Peyer's patch (tissue), 4 donors: ENCODE data around the gene SLCO3A1.

Experiments
- POLR2A ChIP-seq, 2 donors: fragments of 450-650 bp; IDR thresholded peaks; one replicate each; pipeline ENCODE4 v1.5.1; 2017; ENCODE audit warnings: antibody characterized with exemption in 2 of 2, mild to moderate bottlenecking in 2 of 2, moderate library complexity in 2 of 2
- TF ChIP-seq, protein P1 (sequence below), 6 experiments: fragments of 450-650 bp in 4 of 6; fragments of 200-600 bp in 2 of 6; sonication (generic) in 1 of 6; IDR thresholded peaks; one replicate each; pipeline ENCODE4 v1.5.1; 2017 to 2019; ENCODE audit warnings: antibody characterized with exemption in 6 of 6, mild to moderate bottlenecking in 3 of 6, moderate library complexity in 1 of 6

DNA sequence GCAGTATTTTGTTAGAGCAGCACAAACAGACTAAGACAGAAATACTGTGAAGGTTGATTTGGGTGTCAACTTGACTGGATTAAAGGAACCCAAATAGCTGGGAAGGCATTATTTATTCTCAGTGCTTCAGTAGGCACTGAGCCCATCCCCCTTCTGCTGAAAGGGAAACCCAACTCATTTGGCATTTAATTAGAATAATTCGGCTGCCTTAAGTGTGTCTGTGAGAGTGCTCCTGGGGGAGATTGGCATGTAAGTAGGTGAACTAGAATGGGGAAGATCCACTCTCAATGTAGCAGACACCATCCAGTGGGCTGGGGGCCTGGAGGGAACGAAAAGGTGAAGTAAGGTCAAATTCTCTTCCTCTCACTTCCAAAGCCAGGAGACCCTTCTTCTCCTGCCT is 20.5 kb upstream of the SLCO3A1 start:
- TF ChIP-seq, protein P1, sequence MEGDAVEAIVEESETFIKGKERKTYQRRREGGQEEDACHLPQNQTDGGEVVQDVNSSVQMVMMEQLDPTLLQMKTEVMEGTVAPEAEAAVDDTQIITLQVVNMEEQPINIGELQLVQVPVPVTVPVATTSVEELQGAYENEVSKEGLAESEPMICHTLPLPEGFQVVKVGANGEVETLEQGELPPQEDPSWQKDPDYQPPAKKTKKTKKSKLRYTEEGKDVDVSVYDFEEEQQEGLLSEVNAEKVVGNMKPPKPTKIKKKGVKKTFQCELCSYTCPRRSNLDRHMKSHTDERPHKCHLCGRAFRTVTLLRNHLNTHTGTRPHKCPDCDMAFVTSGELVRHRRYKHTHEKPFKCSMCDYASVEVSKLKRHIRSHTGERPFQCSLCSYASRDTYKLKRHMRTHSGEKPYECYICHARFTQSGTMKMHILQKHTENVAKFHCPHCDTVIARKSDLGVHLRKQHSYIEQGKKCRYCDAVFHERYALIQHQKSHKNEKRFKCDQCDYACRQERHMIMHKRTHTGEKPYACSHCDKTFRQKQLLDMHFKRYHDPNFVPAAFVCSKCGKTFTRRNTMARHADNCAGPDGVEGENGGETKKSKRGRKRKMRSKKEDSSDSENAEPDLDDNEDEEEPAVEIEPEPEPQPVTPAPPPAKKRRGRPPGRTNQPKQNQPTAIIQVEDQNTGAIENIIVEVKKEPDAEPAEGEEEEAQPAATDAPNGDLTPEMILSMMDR (IDR thresholded peaks at IDR 0.05) = no peak
- TF ChIP-seq POLR2A (IDR thresholded peaks at IDR 0.05) = no peak
